Prostate gland (tissue), 2 donors: ENCODE results near the gene LMNA. TPM values are rescaled to one million over a fixed set of nuclear protein-coding genes. Genes with fewer than 3 reads are reported as not detected.

Experiments used
- DNase-seq: peaks from one replicate; pipeline ENCODE4 v3.0.0-alpha.2; 2019; ENCODE audit warnings: low spot score
- H3K27ac ChIP-seq, 2 donors: fragments of 200-600 bp; sonication (generic); 2 replicates each; pipeline ENCODE4 v1.5.1; 2017 to 2019
- H3K27me3 ChIP-seq: fragments of 200-600 bp; sonication (generic); replicated peaks from 2 replicates; pipeline ENCODE4 v1.5.1; 2019; ENCODE audit not compliant: insufficient read depth
- H3K36me3 ChIP-seq, 2 donors: fragments of 200-600 bp; sonication (generic); 1 replicate in 1 of 2; 2 replicates in 1 of 2; pipeline versions ENCODE4 v1.5.1 to v1.8.1; 2017 to 2019
- H3K4me1 ChIP-seq: fragments of 200-600 bp; sonication (generic); replicated peaks from 2 replicates; pipeline ENCODE4 v1.5.1; 2019
- H3K4me3 ChIP-seq, 2 donors: fragments of 200-600 bp; sonication (generic); 2 replicates each; pipeline ENCODE4 v1.5.1; 2017 to 2019
- H3K9me3 ChIP-seq: fragments of 200-600 bp; sonication (generic); 2 replicates; pipeline ENCODE4 v1.5.1; 2017
- POLR2A ChIP-seq: fragments of 450-650 bp; IDR thresholded peaks from one replicate; pipeline ENCODE4 v1.6.1; 2016; ENCODE audit warnings: antibody characterized with exemption, mild to moderate bottlenecking
- POLR2AphosphoS5 ChIP-seq: sonication (generic); formaldehyde crosslinking; IDR thresholded peaks from one replicate; pipeline ENCODE4 v1.6.1; 2017; ENCODE audit warnings: antibody characterized with exemption
- WGBS: methylation state at CpG from one replicate; pipeline ENCODE4 v1.1.5; 2018; 5-methylcytosine and 5-hydroxymethylcytosine counted together
- intact Hi-C: fragments of 100-400 bp; cut with DNase I; formaldehyde crosslinking; loops from one replicate; pipeline ENCODE4 v1.14.2; 2022
- total RNA-seq, 2 donors: library from RNA; depleted of rRNA; stranded (reverse); fragments of >200 nt; gene quantifications; one replicate each; pipeline ENCODE4 v1.1.0, GENCODE V29; 2016
- TF ChIP-seq, protein P1 (sequence below), 4 experiments: fragments of 200-600 bp in 2 of 4; fragments of 450-650 bp in 2 of 4; sonication (generic) in 2 of 4; IDR thresholded peaks; 1 replicate in 3 of 4; 2 replicates in 1 of 4; pipeline ENCODE4 v1.5.1; 2016 to 2019; ENCODE audit warnings: antibody characterized with exemption in 4 of 4, mild to moderate bottlenecking in 2 of 4, moderate library complexity in 2 of 4

LMNA gene
- 100 to 1,000 TPM; 227 to 265 TPM for total RNA-seq

- DNase-seq = peak; percentile 93
- Histone ChIP-seq H3K27me3 (no peaks in the 10 kb centered on the region), H3K27ac (peak within 1 kb of the TSS; percentile 90 to 92), H3K36me3 (no peaks in the 10 kb centered on the region), H3K9me3 (no peaks in the 10 kb centered on the region), H3K4me1 (peaks cover 25% of the 10 kb centered on the region), H3K4me3 (peak within 1 kb of the TSS; percentile 86 to 96)
- WGBS = under 1% methylated on average over 30 of the region's 37 CpGs
- intact Hi-C loops = no loop called here
- TF ChIP-seq POLR2A (peak; percentile 98), POLR2AphosphoS5 (peak; percentile 91)
- TF ChIP-seq, protein P1, sequence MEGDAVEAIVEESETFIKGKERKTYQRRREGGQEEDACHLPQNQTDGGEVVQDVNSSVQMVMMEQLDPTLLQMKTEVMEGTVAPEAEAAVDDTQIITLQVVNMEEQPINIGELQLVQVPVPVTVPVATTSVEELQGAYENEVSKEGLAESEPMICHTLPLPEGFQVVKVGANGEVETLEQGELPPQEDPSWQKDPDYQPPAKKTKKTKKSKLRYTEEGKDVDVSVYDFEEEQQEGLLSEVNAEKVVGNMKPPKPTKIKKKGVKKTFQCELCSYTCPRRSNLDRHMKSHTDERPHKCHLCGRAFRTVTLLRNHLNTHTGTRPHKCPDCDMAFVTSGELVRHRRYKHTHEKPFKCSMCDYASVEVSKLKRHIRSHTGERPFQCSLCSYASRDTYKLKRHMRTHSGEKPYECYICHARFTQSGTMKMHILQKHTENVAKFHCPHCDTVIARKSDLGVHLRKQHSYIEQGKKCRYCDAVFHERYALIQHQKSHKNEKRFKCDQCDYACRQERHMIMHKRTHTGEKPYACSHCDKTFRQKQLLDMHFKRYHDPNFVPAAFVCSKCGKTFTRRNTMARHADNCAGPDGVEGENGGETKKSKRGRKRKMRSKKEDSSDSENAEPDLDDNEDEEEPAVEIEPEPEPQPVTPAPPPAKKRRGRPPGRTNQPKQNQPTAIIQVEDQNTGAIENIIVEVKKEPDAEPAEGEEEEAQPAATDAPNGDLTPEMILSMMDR (IDR thresholded peaks at IDR 0.05) = peak in 1 of 4 experiments; percentile 13
Observed at GRCh38 chr1:156114101-156114918, at the start of gene LMNA. TSS of gene LMNA (plus strand) at chr1:156114711. CDS start at chr1:156114919, 208 bp downstream.

DNA sequence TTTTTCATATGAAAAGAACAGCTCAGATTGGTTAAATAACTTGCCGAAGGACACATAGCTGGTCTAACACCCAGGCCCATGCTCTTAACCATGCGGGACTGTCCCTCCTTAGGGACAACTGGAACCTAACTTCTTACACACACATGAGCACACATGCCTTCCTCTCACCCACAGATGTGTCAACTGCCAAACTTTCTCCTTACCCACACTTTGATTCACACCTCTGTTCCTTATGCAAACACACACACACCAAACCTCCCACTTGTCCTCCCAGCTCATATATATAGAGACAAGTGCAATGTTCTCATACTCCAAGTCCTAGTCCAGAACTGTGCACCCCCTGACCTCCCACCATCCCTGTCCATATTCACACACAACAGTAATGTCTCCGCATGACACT is 49.3 kb upstream of the LMNA start:
- no peak for DNase-seq
- no peaks in the 10 kb centered on the region for H3K4me1 ChIP-seq
- intact Hi-C loops = no loop called here
- H3K27me3 ChIP-seq = no peaks in the 10 kb centered on the region
- WGBS = 75% methylated on average over 3 of the region's 3 CpGs
- TF ChIP-seq POLR2A (no peak), POLR2AphosphoS5 (no peak)
- TF ChIP-seq, protein P1 (IDR thresholded peaks at IDR 0.05) = no peak
- H3K36me3 ChIP-seq = no peaks in the 10 kb centered on the region
- no peak overlapping the region for H3K27ac ChIP-seq
- no peaks in the 10 kb centered on the region for H3K9me3 ChIP-seq
- no peak overlapping the region for H3K4me3 ChIP-seq

GRCh38 chr1:156065871-156066270 is 48.6 kb upstream of the LMNA start:
- Histone ChIP-seq H3K36me3 (no peaks in the 10 kb centered on the region), H3K4me1 (no peaks in the 10 kb centered on the region), H3K9me3 (no peaks in the 10 kb centered on the region), H3K4me3 (no peak overlapping the region), H3K27me3 (no peaks in the 10 kb centered on the region), H3K27ac (no peak overlapping the region)
- TF ChIP-seq POLR2A (no peak), POLR2AphosphoS5 (no peak)
- WGBS = 80% methylated on average over 16 of the region's 16 CpGs
- intact Hi-C loops = no loop called here
- no peak for DNase-seq

DNA sequence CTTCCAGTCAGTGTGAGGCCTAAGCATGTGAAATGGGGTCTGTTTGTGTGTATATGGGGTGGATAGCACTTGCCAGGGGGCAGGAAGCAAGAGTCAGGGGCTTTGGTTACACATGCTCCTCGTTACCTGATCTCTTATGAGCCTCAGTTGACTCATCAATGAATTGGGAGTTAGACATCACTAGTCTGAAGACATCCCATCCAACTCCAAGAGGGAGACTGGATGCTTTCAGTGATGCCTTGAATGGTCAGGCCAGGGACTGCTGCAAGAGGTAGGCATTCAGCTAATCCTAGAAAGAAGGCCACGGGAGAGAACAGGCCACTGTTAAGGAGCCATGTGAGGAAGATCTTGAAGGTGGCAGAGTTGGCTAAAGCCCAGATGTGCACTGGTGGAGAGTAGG is 47.2 kb upstream of the LMNA start:
- no peaks in the 10 kb centered on the region for H3K9me3 ChIP-seq
- no peaks in the 10 kb centered on the region for H3K4me1 ChIP-seq
- WGBS = 71% methylated on average over 2 of the region's 2 CpGs
- no peak overlapping the region for H3K27ac ChIP-seq
- intact Hi-C loops = no loop called here
- no peaks in the 10 kb centered on the region for H3K36me3 ChIP-seq
- no peak for DNase-seq
- TF ChIP-seq, protein P1 (IDR thresholded peaks at IDR 0.05) = no peak
- TF ChIP-seq POLR2A (no peak), POLR2AphosphoS5 (no peak)
- no peak overlapping the region for H3K4me3 ChIP-seq
- H3K27me3 ChIP-seq = no peaks in the 10 kb centered on the region

GRCh38 chr1:156069490-156070455 is 44.7 kb upstream of the LMNA start:
- intact Hi-C loops = no loop called here
- H3K27me3 ChIP-seq = no peaks in the 10 kb centered on the region
- TF ChIP-seq POLR2AphosphoS5 (no peak), POLR2A (no peak)
- TF ChIP-seq, protein P1 (IDR thresholded peaks at IDR 0.05) = no peak
- WGBS = 72% methylated on average over 3 of the region's 3 CpGs
- no peaks in the 10 kb centered on the region for H3K36me3 ChIP-seq
- H3K4me1 ChIP-seq = no peaks in the 10 kb centered on the region
- no peak overlapping the region for H3K27ac ChIP-seq
- no peak for DNase-seq
- no peaks in the 10 kb centered on the region for H3K9me3 ChIP-seq
- no peak overlapping the region for H3K4me3 ChIP-seq
